ENCODE data around the gene TIMM13.

The TIMM13 gene

GRCh38 chr19:2411709-2412108, 15.7 kb downstream of the TIMM13 start:
- H3K4me1 ChIP-seq (ENCODE audit: insufficient read depth, low read length): no peaks in the 10 kb centered on the region
- DNase-seq (no peak), ATAC-seq (ENCODE audit: insufficient read depth, low read depth) (no peak)
- 0 out of 2 replicates have a peak, but pooled peaks cover 4% of the 10 kb centered on the region for H4K20me1 ChIP-seq (ENCODE audit: insufficient read depth, low read length)
- no peak overlapping the region for H3K4me2 ChIP-seq (ENCODE audit: insufficient read depth, low read length)
- H3K79me2 ChIP-seq (ENCODE audit: insufficient read depth, low read length): no peaks in the 10 kb centered on the region
- TF ChIP-seq EZH2 (IDR thresholded peaks at IDR 0.05; ENCODE audit: borderline replicate concordance, low read depth, low read length, severe bottlenecking): no peak
- TF ChIP-seq CTCF (IDR thresholded peaks at IDR 0.05; ENCODE audit: borderline replicate concordance, extremely low read depth, low read length, poor library complexity, severe bottlenecking): no peak
- no peak overlapping the region for H2AFZ ChIP-seq (ENCODE audit: low read depth, low read length)
- no peaks in the 10 kb centered on the region for H3K9me3 ChIP-seq (ENCODE audit: insufficient read depth, low read length, severe bottlenecking)
- H3K36me3 ChIP-seq (ENCODE audit: insufficient read depth, low read length): peaks cover 7% of the 10 kb centered on the region; the same call in 1 of the 2 replicates
- no peak overlapping the region for H3K9ac ChIP-seq (ENCODE audit: low read depth, low read length)
- no peaks in the 10 kb centered on the region for H3K27me3 ChIP-seq (ENCODE audit: insufficient read depth, low read length, poor library complexity)
- H3K4me3 ChIP-seq (ENCODE audit: low read depth in 1 of 2, low read length in 2 of 2): no peak overlapping the region
- H3K27ac ChIP-seq (ENCODE audit: low read length): no peak overlapping the region

- Histone ChIP-seq H3K4me3 (ENCODE audit: low read depth in 1 of 2, low read length in 2 of 2) (no peak overlapping the region), H3K79me2 (ENCODE audit: insufficient read depth, low read length) (no peaks in the 10 kb centered on the region), H2AFZ (ENCODE audit: low read depth, low read length) (no peak overlapping the region), H3K4me1 (ENCODE audit: insufficient read depth, low read length) (no peaks in the 10 kb centered on the region), H3K9ac (ENCODE audit: low read depth, low read length) (no peak overlapping the region), H3K4me2 (ENCODE audit: insufficient read depth, low read length) (no peak overlapping the region), H3K9me3 (ENCODE audit: insufficient read depth, low read length, severe bottlenecking) (no peaks in the 10 kb centered on the region), H3K36me3 (ENCODE audit: insufficient read depth, low read length) (no peaks in the 10 kb centered on the region), H4K20me1 (ENCODE audit: insufficient read depth, low read length) (no peaks in the 10 kb centered on the region), H3K27ac (ENCODE audit: low read length) (no peak overlapping the region), H3K27me3 (ENCODE audit: insufficient read depth, low read length, poor library complexity) (no peaks in the 10 kb centered on the region)
- DNase-seq: no peak
- TF ChIP-seq EZH2 (IDR thresholded peaks at IDR 0.05; ENCODE audit: borderline replicate concordance, low read depth, low read length, severe bottlenecking) (no peak), CTCF (IDR thresholded peaks at IDR 0.05; ENCODE audit: borderline replicate concordance, extremely low read depth, low read length, poor library complexity, severe bottlenecking) (no peak)
- ATAC-seq (ENCODE audit: insufficient read depth, low read depth): no peak
Measured at GRCh38 chr19:2410023-2410422, 17.4 kb downstream of the TIMM13 start.

- no peak overlapping the region for H3K27ac ChIP-seq (ENCODE audit: low read length)
- no peaks in the 10 kb centered on the region for H3K4me1 ChIP-seq (ENCODE audit: insufficient read depth, low read length)
- no peaks in the 10 kb centered on the region for H3K79me2 ChIP-seq (ENCODE audit: insufficient read depth, low read length)
- TF ChIP-seq EZH2 (IDR thresholded peaks at IDR 0.05; ENCODE audit: borderline replicate concordance, low read depth, low read length, severe bottlenecking) (no peak), CTCF (IDR thresholded peaks at IDR 0.05; ENCODE audit: borderline replicate concordance, extremely low read depth, low read length, poor library complexity, severe bottlenecking) (no peak)
- no peaks in the 10 kb centered on the region for H4K20me1 ChIP-seq (ENCODE audit: insufficient read depth, low read length)
- no peaks in the 10 kb centered on the region for H3K27me3 ChIP-seq (ENCODE audit: insufficient read depth, low read length, poor library complexity)
- no peak overlapping the region for H3K9ac ChIP-seq (ENCODE audit: low read depth, low read length)
- DNase-seq (no peak), ATAC-seq (ENCODE audit: insufficient read depth, low read depth) (no peak)
- H2AFZ ChIP-seq (ENCODE audit: low read depth, low read length): no peak overlapping the region
- no peaks in the 10 kb centered on the region for H3K36me3 ChIP-seq (ENCODE audit: insufficient read depth, low read length)
- H3K4me3 ChIP-seq (ENCODE audit: low read depth in 1 of 2, low read length in 2 of 2): no peak overlapping the region
- no peak overlapping the region for H3K4me2 ChIP-seq (ENCODE audit: insufficient read depth, low read length)
- H3K9me3 ChIP-seq (ENCODE audit: insufficient read depth, low read length, severe bottlenecking): no peaks in the 10 kb centered on the region
Measured at GRCh38 chr19:2409352-2409912, 18.0 kb downstream of the TIMM13 start.
